HG03064 (cell line): ENCODE data around the gene RAB8A.

ENCODE experiments used
- ATAC-seq: cut with Tn5 transposase; IDR thresholded peaks from one replicate; pipeline ENCODE4 v1.9.1; 2021; ENCODE audit warnings: low read depth; ENCODE audit not compliant: unreplicated experiment

RAB8A gene

GRCh38 chr19:16111160-16111908 lies at the start of gene RAB8A:
Gene RAB8A, plus strand, starts transcription at chr19:16111889. Its CDS starts 13 bp downstream, at chr19:16111902.
- peak; percentile 73 for ATAC-seq

GRCh38 chr19:16061943-16062342 lies 49.7 kb upstream of the RAB8A start:
- no peak for ATAC-seq

GRCh38 chr19:16062789-16063188 lies 48.9 kb upstream of the RAB8A start:
- no peak for ATAC-seq

- no peak for ATAC-seq
These were observed 47.3 kb upstream of the RAB8A start for GRCh38 chr19:16064209-16064889.

DNA sequence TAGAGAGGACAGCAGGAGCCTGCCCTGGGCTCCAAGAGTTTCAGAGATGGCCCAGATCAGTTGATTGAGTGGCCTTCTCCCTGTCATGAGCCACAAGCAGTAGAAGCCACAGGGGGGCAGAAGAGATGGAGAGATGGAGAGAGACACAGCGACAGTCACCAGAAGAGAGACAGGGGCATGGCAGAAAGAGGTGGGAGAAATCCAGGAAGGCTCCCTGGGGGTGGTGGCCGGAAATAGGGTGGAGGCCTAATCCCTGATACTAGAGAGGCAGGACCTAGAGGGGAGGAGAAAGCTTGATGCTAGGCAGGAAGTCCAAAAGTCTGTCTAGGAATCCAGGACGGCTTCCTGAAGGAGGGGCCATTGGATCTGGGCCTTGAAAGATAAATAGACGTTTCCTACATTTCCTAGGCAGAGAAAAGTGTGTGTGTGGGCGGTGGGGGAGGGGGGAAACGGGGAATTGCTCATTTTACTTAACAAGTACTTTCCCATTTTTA lies 45.0 kb upstream of the RAB8A start:
- ATAC-seq, result no peak

DNA sequence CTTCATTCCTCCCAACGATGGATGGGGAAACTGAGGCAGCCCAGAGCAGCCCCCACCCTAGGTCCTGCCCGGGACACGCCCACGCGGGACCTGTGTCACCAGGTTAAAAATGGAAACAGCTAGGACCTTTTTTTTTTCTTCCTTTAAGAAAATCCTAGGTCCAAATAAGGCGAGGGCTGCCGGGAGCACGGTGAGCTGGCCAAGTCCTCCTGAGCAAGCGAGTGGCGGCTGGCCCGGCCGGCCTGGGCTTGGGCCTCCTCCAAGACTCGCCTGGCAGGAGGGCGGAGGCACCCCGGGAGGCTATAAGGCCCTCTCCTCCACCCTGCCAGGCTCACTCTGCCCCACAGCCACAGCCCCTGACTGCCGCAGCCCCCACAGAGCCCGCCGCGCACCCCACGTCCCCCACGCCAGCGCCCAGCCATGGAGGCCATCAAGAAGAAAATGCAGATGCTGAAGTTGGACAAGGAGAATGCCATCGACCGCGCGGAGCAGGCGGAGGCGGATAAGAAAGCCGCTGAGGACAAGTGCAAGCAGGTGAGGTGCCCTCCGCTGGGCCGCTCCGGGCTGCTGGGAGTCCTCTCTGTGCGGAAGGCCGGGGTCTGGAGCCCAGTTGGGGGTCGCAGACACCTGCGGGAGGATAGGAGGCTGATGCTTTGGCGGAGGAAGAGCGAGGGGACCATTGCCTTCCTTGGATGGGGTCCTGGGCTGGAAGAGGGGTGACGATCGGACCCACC lies 44.3 kb upstream of the RAB8A start:
- no peak for ATAC-seq

GRCh38 chr19:16068696-16069259 lies 42.9 kb upstream of the RAB8A start:
- ATAC-seq, result no peak

DNA sequence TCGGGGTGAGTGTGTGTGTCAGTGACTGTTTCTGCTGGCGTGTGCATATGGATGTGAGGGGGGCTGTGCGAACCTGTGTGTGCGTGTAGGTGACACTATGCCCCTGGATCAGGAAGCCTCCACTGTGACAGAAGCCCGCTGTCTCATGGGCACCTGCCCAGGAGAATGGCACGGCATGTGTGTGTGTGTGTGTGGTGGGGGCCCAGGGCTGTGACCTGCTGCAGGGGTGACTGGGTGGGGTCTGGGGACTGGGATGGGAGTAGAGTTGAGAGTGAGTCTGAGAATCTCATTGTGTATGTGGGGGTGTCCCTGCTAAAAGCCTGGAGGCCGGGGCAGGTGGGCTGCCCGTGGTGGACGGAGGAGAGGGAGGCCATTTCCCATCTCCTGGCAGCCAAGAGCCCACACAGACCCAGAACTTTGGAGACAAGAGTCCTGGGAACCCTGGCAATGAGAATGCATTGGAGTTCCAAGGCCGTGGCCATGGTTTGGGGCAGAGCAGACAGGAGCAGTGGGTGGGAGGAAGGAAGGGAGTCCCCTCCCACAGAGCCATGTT lies 41.8 kb upstream of the RAB8A start:
- ATAC-seq, result no peak

GRCh38 chr19:16070366-16070990 lies 41.2 kb upstream of the RAB8A start:
- no peak for ATAC-seq

GRCh38 chr19:16071072-16071691 lies 40.5 kb upstream of the RAB8A start:
- ATAC-seq, result no peak

DNA sequence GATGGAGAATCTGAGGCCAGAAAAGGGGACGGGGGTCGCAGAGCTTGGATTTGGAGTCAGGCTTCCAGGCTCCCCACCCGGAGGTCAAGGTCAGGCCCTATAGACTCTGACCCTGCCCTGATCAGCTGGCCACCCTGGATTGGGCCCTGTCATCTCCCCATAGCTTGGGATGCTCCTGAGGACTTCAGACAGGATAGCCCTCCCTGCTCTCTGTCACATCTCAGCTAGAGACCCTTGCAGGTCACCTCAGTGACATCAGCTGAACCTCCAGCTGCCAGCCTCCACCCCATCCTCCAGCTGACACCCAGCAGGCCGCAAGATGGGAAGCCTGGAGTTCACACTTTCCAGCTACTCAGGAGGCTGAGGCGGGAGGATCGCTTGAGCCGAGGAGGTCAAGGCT lies 38.2 kb upstream of the RAB8A start:
- ATAC-seq, result no peak

DNA sequence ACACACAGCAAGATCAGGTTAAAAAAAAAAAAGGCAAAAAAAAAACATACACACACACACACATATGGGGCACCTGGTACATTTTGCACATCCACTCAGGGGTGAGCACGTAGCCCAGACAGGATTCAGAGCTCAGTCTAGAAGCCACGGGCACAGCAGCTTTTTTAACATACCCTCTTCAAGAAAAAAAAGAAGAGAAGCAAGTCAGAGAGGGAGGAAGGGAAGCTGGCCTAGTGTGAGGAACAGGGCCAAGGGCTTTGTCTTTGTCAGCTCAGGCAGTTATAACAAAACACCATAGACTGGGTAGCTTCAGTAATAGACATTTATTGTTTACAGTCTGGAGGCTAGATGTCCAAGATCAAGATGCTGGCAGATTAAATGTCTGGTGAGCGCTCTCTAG lies 37.7 kb upstream of the RAB8A start:
- no peak for ATAC-seq

DNA sequence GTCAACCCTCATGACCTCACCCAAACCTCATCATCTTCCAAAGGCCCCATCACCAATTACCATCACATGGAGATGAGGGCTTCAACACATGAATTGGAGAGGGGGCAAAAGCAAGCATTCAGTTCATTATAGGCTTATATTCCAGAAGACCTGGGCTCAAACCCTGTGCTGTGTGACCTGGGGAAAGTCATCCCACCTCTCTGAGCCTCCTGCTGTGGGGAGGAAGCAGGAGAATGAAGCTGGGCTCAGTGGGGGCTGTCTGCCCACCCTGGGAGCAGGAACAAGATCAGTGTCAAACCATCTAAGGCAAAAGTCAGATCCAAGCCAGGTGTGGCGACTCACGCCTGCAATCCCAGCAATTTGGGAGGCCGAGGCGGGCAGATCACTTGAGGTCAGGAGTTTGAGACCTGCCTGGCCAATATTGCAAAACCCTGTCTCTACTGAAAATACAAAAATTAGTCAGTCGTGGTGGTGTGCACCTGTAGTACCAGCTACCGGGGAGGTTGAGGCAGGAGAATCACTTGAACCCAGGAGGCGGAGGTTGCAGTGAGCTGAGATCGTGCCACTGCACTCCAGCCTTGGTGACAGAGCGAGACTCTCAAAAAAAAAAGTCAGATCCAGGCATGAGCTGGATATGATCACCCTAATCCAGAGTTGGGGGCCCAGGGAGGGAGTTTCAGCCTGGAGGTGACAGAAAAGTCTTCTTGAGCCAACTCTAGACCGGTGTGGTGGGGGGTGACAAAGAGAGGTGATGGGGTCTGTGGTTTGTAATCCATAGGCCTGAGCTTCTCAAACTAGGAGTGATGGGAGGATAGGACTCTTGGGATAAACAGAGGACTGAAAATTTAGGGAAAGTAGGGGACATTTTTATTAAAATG lies 37.0 kb upstream of the RAB8A start:
- no peak for ATAC-seq

- no peak for ATAC-seq
These were observed 36.1 kb upstream of the RAB8A start for GRCh38 chr19:16075430-16076153.

DNA sequence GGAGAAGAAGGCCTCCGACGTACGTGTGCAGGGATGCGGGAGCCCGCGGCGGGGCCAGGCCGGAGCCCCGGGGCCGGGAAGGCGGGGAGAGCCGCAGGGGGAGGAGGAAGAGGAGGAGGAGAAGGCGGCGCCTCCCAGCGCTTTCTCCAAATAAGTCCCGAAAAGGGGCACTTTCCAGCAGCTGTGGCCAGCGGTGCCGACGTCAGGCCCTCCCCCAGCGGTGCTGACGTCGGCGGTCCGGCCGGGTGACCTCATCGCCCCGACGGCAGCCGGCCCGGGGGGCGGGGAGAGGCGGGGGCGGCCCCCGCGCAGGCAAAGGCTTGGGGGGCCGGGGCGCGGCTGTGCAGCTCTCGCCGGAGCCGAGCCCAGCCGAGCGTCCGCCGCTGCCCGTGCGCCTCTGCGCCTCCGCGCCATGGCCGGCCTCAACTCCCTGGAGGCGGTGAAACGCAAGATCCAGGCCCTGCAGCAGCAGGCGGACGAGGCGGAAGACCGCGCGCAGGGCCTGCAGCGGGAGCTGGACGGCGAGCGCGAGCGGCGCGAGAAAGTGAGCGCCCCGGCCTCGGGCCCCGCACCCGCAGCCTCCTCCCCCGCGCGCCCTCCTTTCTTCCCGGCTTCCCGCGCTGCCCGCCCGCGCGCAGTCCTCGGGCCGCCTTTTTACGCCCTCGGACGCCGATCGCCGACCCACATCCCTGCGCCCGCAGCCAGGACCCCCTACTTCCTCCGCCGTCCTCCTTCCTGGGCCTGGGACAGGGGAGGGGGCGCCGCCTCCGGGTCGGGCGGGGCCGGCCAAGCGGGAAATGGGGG lies 35.3 kb upstream of the RAB8A start, which contains the start of gene TPM4:
TPM4 (plus strand) TSS at position 342 of the 804 bp plus-strand sequence; CDS start at position 413, 71 bp downstream.
- ATAC-seq, result peak; percentile 37

DNA sequence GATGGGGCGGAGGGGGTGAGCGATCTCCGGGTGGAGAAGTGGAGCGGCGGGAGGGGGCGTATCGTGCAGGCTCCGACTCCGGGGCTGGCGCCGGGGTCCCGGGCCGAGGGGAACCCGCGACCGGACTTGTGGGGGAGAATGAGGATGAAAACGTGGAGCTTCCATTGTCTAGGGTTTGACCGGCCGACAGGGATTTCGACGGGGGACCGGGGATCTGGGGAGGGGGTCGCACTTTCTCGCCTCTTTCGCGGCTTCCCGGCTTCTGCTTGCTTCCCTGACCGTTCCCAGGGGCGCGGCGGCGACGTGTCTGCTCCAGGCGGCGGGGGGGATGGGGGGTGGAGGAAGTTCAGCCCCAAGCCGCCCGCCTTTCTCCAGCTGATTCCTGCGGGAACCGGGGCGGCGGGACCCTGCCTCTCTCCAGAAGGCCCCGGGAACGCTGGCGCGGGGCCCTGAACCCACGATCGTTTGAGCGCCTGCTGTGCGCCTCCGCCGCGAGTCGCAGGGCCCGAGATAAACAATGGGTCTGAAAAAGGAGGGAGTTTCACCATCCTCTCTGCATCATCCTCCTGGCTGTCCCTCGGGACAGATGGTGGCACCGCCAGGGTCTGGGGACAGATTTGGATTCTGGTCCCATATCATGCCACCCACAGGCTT lies 34.6 kb upstream of the RAB8A start:
- ATAC-seq, result no peak
